Cortex of kidney (tissue), 1 donor: Measurements from ENCODE around the gene ZNF691.
"Not testable (repeated sequence)": the region's sequence is repeated elsewhere in the genome, so short reads cannot be mapped to it uniquely, and the experiment has no call there.

Experiments
- DNase-seq: peaks from one replicate; lab custom pipeline; 2025; lab: John Stamatoyannopoulos, UW

ZNF691 gene

DNA sequence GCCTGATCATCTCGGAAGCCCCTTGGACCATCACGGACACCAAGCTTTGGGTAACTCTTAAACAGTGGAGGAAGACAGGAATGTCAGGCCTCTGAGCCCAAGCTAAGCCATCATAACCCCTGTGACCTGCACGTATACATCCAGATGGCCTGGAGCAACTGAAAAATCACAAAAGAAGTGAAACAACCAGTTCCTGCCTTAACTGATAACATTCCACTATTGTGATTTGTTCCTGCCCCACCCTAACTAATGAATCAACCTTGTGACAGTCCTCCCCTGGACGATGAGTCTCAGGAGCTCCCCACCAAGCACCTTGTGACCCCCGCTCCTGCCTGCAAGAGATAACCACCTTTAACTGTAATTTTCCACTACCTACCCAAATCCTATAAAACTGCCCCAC, 13.0 kb downstream of the ZNF691 start:
- not testable (repeated sequence) for DNase-seq

DNA sequence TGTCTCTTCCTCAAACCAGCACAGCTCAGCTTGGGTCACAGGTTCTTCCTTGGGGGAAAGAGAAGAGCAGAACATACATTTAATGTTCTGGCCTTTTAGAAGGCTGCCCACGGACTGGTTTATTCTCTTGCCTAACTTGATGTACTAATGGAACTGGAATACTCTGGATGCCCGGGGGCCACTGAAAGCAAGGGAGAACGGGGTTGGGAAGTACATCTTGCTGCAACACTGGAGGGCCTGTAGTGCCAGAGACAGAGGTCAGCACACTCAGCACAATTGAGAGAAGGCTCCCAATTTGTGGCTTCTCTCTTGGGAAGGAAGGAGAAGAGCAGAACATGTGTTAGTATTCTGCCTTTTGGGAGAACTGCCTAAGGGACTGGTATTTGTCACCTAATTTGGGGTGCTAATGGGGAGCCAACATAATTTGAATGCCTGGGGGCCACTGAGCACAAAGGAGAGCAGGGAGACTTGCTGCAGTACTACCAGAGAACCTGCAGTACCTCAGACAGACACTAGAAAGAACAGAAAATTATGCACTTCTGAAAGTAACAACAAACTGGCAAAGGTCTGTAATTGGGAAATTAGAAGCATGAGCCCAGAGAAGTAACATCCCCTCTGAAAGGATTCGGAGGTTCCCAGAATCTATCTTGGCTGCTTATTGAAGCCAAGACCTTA, 14.1 kb downstream of the ZNF691 start:
- no peak for DNase-seq

DNA sequence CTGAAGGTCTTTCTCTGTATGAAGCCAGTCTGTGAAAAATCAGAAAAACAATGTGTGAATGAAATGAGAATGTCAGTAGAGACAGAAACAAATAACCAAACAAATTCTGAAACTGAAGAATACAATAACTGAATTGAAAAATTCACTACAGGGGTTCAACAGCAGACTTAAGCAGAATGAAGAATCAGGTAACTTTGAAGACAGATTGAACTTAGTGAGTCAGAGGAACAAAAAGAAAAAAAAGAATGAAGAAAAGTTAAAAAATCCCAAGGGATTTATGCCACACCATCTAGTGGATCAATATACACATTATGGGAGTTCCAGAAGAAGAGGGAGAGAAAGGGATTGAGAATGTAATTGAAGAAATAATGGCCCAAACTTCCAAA, 14.6 kb downstream of the ZNF691 start:
- DNase-seq: no peak

DNA sequence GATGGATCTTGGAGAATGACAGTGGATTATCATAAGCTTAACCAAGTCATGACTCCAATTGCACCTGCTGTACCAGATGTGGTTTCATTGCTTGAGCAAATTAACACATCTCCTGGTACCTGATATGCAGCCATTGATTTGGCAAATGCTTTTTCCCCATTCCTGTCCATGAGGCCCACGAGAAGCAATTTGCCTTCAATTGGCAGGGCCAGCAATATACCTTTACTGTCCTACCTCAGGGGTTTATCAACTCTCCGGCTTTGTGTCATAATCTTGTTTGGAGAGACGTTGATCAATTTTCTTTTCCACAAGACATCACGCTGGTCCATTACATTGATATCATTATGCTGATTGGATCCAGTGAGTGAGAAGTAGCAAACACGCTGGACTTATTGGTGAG, 20.1 kb downstream of the ZNF691 start:
- DNase-seq: no peak

DNA sequence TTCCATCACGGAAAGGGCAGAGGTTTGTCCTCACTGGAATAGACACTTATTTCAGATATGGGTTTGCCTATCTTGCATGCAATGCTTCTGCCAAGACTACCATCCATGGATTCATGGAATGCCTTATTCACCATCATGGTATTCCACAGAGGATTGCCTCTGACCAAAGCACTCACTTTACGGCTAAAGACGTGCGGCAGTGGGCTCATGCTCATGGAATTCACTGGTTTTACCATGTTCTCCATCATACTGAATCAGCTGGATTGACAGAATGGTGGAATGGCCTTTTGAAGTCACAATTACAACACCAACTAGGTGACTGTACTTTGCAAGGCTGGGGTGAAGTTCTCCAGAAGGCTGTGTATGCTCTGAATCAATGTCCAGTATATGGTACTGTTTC, 22.1 kb downstream of the ZNF691 start:
- DNase-seq: not testable (repeated sequence)

DNA sequence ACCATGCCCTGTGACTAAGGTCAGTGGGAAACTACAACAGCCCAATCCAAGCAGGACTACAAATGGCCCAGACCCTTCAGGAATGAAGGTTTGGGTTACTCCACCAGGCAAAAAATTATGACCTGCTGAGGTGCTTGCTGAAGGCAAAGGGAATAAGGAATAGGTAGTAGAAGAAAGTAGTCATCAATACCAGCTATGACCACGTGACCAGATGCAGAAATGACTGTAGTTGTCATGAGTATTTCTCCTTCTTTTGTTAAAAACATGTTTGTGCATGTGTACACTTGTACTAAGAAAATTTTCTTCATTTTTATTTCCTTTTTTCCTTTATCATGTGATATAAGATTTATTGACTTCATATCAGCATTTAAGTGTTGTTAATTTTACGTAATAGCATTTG, 22.8 kb downstream of the ZNF691 start:
- not testable (repeated sequence) for DNase-seq

DNA sequence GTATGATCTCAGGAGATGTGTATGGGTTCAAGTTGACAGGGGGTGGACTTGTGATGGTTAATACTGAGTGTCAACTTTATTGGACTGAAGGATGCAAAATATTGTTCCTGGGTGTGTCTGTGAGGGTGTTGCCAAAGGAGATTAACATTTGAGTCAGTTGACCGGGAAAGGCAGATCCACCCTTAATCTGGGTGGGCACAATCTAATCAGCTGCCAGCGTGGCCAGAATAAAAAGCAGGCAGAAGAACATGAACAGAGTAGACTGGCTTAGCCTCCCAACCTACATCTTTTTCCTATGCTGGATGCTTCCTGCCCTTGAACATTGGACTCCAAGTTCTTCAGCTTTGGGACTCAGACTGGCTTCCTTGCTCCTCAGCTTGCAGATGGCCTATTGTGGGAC, 23.3 kb downstream of the ZNF691 start:
- DNase-seq: not testable (repeated sequence)

DNA sequence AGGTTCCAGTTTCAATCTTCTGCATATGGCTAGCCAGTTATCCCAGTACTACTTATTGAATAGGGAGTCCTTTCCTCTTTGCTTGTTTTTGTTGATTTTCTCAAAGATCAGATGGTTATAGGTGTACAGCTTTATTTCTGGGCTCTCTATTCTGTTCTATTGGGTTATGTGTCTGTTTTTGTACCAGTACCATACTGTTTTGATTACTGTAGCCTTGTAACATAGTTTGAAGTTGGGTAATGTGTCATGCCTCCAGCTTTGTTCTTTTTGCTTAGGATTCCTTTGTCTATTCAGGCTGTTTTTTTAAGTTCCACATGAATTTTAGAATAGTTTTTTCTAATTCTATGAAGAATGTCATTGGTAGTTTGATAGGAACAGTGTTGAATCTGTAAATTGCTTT, 26.7 kb downstream of the ZNF691 start:
- DNase-seq: not testable (repeated sequence)

DNA sequence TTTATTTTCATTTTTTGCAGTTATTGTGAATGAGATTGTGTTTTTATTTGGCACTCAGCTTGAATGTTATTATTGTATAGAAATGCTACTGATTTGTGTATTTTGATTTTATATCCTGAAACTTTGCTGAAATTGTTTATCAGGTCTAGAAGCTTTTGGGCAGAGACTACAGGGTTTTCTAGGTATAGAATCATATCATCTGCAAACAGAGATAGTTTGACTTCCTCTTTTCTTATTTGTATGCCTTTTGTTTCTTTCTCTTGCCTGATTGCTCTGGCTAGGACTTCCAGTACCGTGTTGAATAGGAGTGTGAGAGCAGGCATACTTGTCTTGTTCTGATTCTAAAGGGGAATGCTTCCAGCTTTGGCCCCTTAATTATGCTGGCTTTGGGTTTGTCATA, 27.3 kb downstream of the ZNF691 start:
- DNase-seq: no peak

DNA sequence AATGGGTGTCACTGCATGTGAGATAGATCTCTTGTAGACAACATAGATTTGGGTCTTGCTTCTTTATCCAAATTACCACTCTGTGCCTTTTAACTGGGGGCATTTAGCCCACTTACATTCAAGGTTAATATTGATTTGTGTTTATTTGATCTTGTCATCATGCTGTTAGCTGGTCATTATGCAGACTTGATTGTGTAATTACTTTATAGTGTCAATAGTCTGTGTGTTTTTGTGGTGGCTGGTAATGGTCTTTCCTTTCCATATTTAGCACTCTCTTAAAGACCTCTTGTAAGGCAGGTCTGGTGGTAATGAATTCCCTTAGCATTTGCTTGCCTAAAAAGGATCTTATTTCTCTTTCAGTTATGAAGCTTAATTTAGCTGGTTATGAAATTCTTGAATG, 29.6 kb downstream of the ZNF691 start:
- DNase-seq: no peak

DNA sequence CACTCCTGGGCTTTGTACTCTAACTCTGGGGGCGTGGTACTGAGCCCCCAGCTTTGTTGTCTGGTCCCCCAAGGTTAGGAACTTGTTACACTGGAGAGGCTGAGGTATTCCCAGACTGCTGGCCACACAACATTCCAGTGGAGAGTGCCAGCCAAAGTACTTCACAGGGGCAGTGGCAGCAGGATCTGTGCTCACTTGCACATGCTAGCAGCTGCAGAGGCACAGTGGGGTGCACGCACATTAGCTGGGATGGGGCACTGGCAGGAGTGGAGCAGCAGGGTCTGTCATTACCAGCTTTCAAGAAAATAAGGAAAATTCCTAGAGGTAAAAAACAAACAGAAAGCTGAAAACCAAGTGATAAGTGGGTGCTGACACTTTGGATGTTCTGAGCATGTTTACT, 31.0 kb downstream of the ZNF691 start:
- no peak for DNase-seq

DNA sequence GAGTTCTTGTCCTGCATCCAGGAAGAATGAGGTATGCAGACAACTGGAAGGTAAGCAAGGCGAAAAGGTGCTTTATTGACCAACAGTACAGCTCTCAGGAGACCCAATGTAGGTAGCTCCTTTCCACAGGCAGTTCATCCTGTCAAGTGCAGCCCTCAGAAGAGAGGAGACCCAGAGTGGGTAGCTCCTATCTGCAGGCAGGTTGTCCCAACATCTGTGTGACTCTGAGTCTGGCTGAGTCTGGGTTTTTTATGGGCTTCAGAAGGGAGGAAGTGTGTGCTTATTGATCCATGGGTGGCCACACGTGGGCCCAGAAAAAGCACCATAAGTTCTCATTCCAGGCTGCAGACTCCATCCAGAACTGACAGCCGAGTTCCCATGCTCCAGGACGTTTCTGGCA, 34.0 kb downstream of the ZNF691 start:
- no peak for DNase-seq

DNA sequence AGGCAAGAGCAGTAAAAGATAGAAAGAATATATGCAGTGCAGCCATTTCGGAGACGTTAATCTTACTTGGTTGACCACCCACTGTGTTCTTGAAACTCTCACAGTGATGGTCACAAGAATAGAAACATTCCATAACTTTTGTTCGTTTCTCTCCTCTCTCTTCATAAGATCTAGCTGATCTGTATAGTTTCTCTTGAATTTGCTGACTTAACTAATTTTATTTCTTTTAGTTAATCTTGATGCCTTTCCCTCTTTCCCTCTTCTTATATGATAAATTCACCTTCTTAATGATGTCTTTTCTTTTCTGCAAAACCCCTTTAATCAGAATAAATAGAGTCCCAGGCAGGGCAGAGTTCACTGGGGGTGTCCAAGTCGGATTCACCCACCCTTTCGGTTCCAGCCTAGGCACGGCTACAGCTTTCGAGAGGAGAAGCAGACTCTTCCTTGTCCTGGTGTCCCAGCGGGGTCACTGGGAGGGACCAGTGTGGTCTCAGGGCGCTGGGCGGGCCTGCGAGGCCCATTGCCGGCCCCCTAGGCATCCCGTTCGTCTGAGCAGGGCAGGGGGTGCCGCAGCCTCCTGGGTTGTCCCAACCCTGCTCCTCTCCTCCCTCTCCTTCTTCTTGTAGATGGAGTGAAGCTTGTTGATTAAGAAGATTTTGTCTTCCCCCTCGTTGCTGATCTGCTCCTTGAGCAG, 39.8 kb downstream of the ZNF691 start:
- no peak for DNase-seq

DNA sequence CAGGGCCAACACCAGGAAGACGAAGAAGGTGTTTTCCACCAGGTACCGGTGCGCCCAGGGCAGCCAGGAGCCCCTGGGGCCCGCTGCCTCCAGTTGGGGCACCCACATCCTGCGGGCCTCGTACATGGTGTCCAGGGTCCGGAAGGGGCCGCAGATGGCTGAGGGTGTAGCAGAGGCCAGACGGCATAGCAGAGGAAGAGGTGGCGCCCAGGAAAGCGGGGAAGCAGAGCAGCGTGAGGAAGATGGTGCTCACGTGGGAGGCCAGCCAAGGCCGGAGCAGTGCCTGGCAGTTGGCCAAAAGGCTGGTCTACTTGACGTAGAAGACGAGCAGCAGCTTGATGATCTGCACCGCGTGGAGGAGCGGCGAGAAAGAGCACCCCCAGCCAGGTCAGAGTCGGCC, 40.4 kb downstream of the ZNF691 start:
- no peak for DNase-seq

DNA sequence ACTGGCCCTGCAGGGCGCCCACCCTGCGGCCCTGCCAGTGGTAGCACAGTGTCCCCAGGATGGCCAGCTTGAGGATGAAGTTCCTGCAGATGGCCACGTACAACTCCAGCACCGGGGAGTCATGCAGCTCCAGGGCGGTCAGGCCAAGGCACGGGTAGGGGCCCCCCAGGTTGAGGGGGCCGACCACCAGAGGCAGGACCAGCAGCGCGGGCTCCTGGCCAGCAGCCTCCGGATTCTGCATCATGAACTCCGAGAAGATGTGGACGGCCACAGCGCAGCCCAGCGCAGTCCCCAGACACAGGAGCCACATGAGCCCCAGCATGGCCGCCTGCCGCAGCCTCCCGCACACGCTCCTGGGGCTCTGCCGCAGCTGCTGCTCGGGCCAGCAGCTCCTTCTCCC, 41.0 kb downstream of the ZNF691 start:
- DNase-seq: no peak

DNA sequence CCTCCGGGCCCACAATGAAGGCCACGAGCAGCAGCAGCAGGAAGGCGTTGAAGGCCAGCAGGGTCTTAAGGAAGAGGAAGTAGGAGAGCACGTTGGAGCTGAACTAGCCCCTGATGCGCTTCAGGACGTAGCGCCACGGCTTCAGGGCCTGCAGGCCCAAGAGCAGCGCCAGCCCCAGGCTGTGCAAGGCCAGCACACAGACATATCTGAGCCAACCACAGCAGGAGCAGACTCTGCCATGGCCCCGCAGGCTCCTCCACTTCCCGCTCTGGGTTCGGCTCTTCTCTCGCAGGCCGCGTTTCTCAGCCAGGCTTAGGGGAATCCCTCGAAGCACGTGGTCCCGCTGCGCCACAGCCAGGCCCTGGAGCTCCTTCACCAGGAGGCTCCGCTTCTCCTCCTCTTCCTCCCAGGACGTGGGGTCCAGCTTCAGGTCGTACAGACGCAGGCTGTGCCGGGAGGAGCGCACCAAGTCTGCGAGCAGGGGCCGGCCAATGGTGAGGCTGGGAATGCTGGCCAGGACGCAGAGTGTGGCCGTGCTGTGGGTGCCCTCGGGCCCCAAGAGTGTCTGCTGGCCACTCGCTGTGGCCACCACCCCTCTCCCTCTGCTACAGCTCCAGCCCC, 41.7 kb downstream of the ZNF691 start:
- no peak for DNase-seq

DNA sequence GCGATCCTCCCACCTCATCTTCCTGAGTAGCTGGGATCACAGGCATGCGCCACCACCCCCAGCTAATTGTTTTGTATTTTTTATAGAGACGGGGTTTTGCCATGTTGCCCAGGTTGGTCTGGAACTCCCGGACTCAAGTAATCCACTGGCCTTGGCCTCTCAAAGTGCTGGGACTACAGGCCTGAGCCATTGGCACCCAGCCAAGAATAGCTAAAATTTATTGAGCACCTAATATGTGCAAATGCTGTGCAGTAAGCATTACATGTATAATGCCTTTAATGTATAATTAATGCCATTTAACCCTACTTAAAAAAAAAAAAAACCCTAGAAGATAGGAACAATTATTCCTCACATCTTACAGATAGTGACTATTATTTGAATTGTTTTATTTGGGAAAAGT, 42.9 kb downstream of the ZNF691 start:
- no peak for DNase-seq

DNA sequence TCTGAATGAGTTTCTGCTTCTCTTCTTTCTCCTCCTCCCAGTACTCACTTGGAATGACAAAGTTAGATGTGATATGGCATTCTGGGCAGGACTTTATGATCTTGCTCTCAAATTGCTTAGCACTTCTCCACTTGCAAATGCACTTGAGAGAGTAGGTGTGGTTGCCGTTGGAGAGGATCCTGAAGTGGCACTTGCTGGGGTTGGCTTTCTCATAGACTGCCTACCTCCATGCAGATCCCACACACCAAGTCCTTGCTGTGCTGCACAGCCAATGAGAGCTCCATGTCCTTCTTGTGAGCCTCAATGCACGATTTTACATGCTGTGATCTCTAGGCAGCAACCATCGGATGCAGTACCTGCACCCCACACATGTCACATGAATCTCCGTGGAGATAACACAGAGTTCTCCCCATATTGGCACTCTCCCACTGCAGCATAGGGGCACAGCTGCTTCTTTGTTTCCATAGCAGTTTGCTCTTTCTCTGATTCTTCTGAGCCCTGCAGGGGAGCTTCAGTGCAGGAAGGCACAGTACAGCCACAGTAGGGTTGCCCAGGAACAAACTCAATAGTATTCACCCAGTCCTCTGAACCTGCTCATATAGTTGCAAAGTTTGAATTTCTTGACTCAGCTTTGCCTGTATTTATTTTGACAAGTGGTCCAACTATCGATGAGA, 45.2 kb downstream of the ZNF691 start:
- DNase-seq: no peak

DNA sequence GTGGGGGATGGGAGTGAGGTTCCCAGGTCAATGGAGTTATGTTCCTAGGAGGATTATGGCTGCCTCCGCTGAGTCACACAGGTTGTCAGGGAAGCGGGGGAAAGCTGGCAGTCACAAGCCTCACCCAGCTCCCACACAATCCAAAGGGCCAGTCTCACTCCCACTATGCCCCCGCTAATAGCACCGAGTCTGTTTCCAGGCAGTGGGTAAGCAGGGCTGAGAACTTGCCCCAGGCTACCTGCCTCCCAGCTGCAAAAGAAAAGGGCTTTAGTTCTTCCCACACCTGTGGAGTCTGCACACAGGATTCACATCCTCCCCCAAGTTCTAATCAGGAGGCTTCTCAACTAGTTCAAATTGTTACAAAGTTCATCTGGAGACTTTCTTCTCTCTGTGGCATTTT, 53.5 kb downstream of the ZNF691 start:
- not testable (repeated sequence) for DNase-seq
